Measurements from ENCODE around the gene DHH. TPM values are rescaled to one million over a fixed set of nuclear protein-coding genes. Genes with fewer than 3 reads are reported as not detected.

DHH gene
- total and polyA plus RNA-seq, 9 of the 15 experiments (the other 6 are each of a cell fraction or from before 2014, with no cell fraction given), result 0.07 to 2.6 (median 0.54) TPM

DNA sequence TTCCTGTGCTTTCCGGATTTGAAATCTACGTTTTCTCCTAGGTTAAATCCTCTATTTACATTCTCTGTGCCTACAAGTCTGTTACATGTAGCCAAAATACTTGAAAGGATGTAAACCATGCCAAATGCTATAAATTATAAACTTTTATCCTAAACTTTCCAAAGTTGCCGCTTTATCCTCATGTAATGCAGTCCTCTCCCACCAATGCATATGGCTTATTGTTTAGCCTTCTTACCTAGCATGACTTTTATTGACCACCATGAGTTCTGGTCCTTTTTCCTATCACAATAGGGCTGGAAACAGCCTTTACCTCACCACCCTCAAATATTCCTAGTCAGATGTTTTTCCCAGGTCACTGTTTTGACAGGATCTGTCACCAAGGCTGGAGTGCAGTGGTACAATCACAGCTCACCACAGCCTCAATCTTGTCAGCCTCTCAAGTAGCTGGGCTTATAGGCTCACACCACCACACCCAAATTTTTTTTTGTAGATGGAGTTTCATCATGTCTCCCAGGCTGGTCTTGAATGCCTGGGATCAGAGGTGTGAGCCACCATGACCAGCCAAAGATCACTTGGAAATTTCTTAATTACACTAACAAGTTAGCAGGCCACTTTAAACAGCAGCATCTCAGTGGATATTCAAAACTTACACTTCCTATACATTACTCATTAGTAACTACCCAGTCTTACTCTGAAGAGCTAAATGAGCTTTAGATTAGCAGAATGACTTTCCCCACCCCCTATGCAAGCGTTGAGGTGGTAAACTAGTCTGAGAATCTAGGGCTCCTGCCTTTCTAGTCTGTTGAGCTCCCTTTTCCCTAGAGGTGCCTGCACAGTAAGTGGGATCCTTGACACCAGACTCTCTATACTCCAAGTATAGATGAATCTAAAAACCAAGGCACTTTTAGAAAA is 32.5 kb upstream of the DHH start (continued):
- TF ChIP-seq E2F8 (IDR thresholded peaks at IDR 0.05; ENCODE audit: low read depth, partially characterized antibody), result peak; percentile 86
- no peak; the same call in 1 of the 2 replicates for TF ChIP-seq ZNF586 (CRISPR knock-in tag; conservative IDR thresholded peaks at IDR 0.05)
- TF ChIP-seq ZNF696 (CRISPR knock-in tag; conservative IDR thresholded peaks at IDR 0.05), result peak; percentile 33
- TF ChIP-seq DLX4 (CRISPR knock-in tag; IDR thresholded peaks at IDR 0.05), result no peak
- 0 out of 2 replicates have a peak, but pooled peaks have one; percentile 47 for TF ChIP-seq ZBTB17 (CRISPR knock-in tag; IDR thresholded peaks at IDR 0.05)
- 0 out of 2 replicates have a peak, but pooled peaks have one; percentile 39 for TF ChIP-seq RB1 (IDR thresholded peaks at IDR 0.05; ENCODE audit: low read depth)
- TF ChIP-seq SREBF1 (IDR thresholded peaks at IDR 0.05; ENCODE audit: borderline replicate concordance, low read depth, low read length), result no peak
- no peak for TF ChIP-seq SRF (CRISPR knock-in tag; IDR thresholded peaks at IDR 0.05)
- peak; percentile 61; the same call in 1 of the 2 replicates for TF ChIP-seq POLR2H (tag; IDR thresholded peaks at IDR 0.05; ENCODE audit: low read depth)
- peak; percentile 52; the same call in 1 of the 2 replicates for TF ChIP-seq SMAD3 (CRISPR knock-in tag; conservative IDR thresholded peaks at IDR 0.05)
- peak; percentile 25; the same call in 1 of the 2 replicates for TF ChIP-seq RUNX1 (IDR thresholded peaks at IDR 0.05; ENCODE audit: low read depth)
- peak; percentile 77; the same call in 1 of the 2 replicates for TF ChIP-seq ZNF830 (CRISPR knock-in tag; IDR thresholded peaks at IDR 0.05)
- TF ChIP-seq, protein P1, sequence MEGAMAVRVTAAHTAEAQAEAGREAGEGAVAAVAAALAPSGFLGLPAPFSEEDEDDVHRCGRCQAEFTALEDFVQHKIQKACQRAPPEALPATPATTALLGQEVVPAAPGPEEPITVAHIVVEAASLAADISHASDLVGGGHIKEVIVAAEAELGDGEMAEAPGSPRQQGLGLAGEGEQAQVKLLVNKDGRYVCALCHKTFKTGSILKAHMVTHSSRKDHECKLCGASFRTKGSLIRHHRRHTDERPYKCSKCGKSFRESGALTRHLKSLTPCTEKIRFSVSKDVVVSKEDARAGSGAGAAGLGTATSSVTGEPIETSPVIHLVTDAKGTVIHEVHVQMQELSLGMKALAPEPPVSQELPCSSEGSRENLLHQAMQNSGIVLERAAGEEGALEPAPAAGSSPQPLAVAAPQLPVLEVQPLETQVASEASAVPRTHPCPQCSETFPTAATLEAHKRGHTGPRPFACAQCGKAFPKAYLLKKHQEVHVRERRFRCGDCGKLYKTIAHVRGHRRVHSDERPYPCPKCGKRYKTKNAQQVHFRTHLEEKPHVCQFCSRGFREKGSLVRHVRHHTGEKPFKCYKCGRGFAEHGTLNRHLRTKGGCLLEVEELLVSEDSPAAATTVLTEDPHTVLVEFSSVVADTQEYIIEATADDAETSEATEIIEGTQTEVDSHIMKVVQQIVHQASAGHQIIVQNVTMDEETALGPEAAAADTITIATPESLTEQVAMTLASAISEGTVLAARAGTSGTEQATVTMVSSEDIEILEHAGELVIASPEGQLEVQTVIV (CRISPR knock-in tag; IDR thresholded peaks at IDR 0.05; ENCODE audit: borderline replicate concordance), result peak; percentile 24; the same call in 1 of the 2 replicates
- no peak for TF ChIP-seq ZNF431 (CRISPR knock-in tag; IDR thresholded peaks at IDR 0.05)
- no peak for TF ChIP-seq SMAD4 (CRISPR knock-in tag; conservative IDR thresholded peaks at IDR 0.05)
- TF ChIP-seq ZNF655 (CRISPR knock-in tag; IDR thresholded peaks at IDR 0.05), result 0 out of 2 replicates have a peak, but pooled peaks have one; percentile 5
- TF ChIP-seq KDM1A (IDR thresholded peaks at IDR 0.05), result peak; percentile 90 to 91
